ENCODE data around the gene C2CD4B. TPM values are rescaled to one million over a fixed set of nuclear protein-coding genes. Genes with fewer than 3 reads are reported as not detected.

The C2CD4B gene
- total and polyA plus RNA-seq, 2 donors (not counting 1 experiment from before 2014, with no cell fraction given) = not detected

DNA sequence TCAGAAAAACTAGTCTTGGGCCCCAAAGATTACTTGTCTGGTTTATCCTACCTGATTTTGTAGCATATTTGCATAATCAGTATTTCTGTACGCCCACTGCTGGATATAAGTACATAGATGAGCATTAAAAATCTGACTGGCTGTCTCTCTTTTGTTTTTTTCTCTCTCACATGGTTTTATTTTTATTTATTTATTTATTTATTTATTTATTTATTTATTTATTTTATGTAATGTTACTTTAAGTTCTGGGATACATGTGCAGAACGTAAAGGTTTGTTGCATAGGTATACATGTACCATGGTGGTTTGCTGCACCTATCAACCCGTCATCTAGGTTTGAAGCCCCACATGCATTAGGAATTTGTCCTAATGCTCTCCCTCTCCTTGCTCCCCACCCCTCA lies 31.9 kb downstream of the C2CD4B start:
- H3K27ac ChIP-seq (ENCODE audit: low read length in 2 of 2) = no peak overlapping the region
- H3K27me3 ChIP-seq (replicated peaks in 1 of 4; ENCODE audit: control extremely low read depth in 1 of 4, control insufficient read depth in 3 of 4, insufficient read depth in 4 of 4, low read length in 3 of 4) = no peaks in the 10 kb centered on the region
- ATAC-seq (ENCODE audit: low read depth) (no peak), DNase-seq (no peak)
- no peaks in the 10 kb centered on the region for H3K9me3 ChIP-seq (ENCODE audit: control extremely low read depth in 1 of 3, control insufficient read depth in 2 of 3, insufficient read depth in 1 of 3, low read length in 2 of 3)
- no peaks in the 10 kb centered on the region for H3K4me1 ChIP-seq (ENCODE audit: control insufficient read depth in 2 of 2, insufficient read depth in 2 of 2, low read length in 2 of 2)
- H3K79me2 ChIP-seq (ENCODE audit: control insufficient read depth, insufficient read depth, low read length) = no peaks in the 10 kb centered on the region
- ChIA-PET POLR2A (no interaction called here), CTCF (no interaction called here)
- no peak overlapping the region for H3K4me3 ChIP-seq (ENCODE audit: control extremely low read depth in 1 of 5, extremely low read depth in 1 of 5, insufficient read depth in 1 of 5, low read depth in 2 of 5, low read length in 4 of 5)
- H3K4me2 ChIP-seq (replicated peaks; ENCODE audit: low read depth, low read length, poor library complexity, severe bottlenecking) = no peak overlapping the region
- intact Hi-C loops (cut with micrococcal nuclease) = no loop called here
- no peaks in the 10 kb centered on the region for H4K20me1 ChIP-seq (ENCODE audit: control insufficient read depth, insufficient read depth, low read length, poor library complexity, severe bottlenecking)
- no peaks in the 10 kb centered on the region for H3K4me1 Mint-ChIP-seq
- no peaks in the 10 kb centered on the region for H3K9me3 Mint-ChIP-seq (ENCODE audit: insufficient read depth)
- H3K4me3 Mint-ChIP-seq = no peak overlapping the region
- no peak overlapping the region for H3K27ac Mint-ChIP-seq
- no peak overlapping the region for H2AFZ ChIP-seq (ENCODE audit: insufficient read depth, low read depth, low read length, poor library complexity, severe bottlenecking)
- H3K36me3 ChIP-seq (replicated peaks in 1 of 2; ENCODE audit: control extremely low read depth in 1 of 2, control insufficient read depth in 1 of 2, extremely low read depth in 1 of 2, insufficient read depth in 2 of 2, low read length in 1 of 2) = no peaks in the 10 kb centered on the region
- H3K27me3 Mint-ChIP-seq = peaks cover 11% of the 10 kb centered on the region
- TF ChIP-seq EZH2 (IDR thresholded peaks at IDR 0.05; ENCODE audit: borderline replicate concordance, insufficient read depth, low read depth, low read length, poor library complexity, severe bottlenecking) = no peak
- TF ChIP-seq, protein P1, sequence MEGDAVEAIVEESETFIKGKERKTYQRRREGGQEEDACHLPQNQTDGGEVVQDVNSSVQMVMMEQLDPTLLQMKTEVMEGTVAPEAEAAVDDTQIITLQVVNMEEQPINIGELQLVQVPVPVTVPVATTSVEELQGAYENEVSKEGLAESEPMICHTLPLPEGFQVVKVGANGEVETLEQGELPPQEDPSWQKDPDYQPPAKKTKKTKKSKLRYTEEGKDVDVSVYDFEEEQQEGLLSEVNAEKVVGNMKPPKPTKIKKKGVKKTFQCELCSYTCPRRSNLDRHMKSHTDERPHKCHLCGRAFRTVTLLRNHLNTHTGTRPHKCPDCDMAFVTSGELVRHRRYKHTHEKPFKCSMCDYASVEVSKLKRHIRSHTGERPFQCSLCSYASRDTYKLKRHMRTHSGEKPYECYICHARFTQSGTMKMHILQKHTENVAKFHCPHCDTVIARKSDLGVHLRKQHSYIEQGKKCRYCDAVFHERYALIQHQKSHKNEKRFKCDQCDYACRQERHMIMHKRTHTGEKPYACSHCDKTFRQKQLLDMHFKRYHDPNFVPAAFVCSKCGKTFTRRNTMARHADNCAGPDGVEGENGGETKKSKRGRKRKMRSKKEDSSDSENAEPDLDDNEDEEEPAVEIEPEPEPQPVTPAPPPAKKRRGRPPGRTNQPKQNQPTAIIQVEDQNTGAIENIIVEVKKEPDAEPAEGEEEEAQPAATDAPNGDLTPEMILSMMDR (IDR thresholded peaks at IDR 0.05) = no peak
- 80% methylated on average over 1 of the region's 3 CpGs for WGBS (ENCODE audit: insufficient coverage)
- H3K9ac ChIP-seq (ENCODE audit: low read length) = no peak overlapping the region

DNA sequence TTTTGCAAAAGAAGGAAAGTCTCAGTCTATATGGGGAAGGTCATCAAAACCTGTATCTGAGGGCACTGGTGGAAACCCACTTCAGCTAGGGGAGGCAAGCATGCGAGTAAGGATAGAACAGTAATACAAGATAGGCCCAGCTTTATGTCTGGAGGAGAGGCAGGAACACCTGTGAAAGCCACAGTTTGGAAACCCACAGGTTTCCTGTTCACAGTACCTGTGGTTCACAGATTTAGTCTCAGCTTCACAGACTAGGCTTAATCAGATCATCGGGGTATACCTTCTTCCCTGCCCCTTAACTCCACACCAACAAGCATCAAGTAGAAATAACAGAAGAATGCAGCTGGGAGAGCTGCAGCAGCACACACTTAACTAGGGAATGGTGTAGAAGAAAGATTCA lies 36.2 kb downstream of the C2CD4B start:
- POLR2A ChIA-PET = no interaction called here
- Mint-ChIP-seq H3K4me3 (no peak overlapping the region), H3K27ac (no peak overlapping the region)

More for the DNA sequence above, 36.2 kb downstream of the C2CD4B start:
- 50% methylated on average over 1 of the region's 2 CpGs for WGBS (ENCODE audit: insufficient coverage)
- no peaks in the 10 kb centered on the region for H4K20me1 ChIP-seq (ENCODE audit: control insufficient read depth, insufficient read depth, low read length, poor library complexity, severe bottlenecking)
- H2AFZ ChIP-seq (ENCODE audit: insufficient read depth, low read depth, low read length, poor library complexity, severe bottlenecking) = no peak overlapping the region
- no peak for ATAC-seq (ENCODE audit: low read depth)
- H3K4me1 ChIP-seq (ENCODE audit: control insufficient read depth in 2 of 2, insufficient read depth in 2 of 2, low read length in 2 of 2) = no peaks in the 10 kb centered on the region
- no peak overlapping the region for H3K4me3 ChIP-seq (ENCODE audit: control extremely low read depth in 1 of 5, extremely low read depth in 1 of 5, insufficient read depth in 1 of 5, low read depth in 2 of 5, low read length in 4 of 5)
- H3K9me3 ChIP-seq (ENCODE audit: control extremely low read depth in 1 of 3, control insufficient read depth in 2 of 3, insufficient read depth in 1 of 3, low read length in 2 of 3) = no peaks in the 10 kb centered on the region
- Mint-ChIP-seq H3K27me3 (no peaks in the 10 kb centered on the region), H3K4me1 (peaks cover 12% of the 10 kb centered on the region), H3K9me3 (ENCODE audit: insufficient read depth) (no peaks in the 10 kb centered on the region)
- no peak overlapping the region for H3K9ac ChIP-seq (ENCODE audit: low read length)
- intact Hi-C loops (cut with micrococcal nuclease) = no loop called here
- no peak for DNase-seq
- H3K27me3 ChIP-seq (replicated peaks in 1 of 4; ENCODE audit: control extremely low read depth in 1 of 4, control insufficient read depth in 3 of 4, insufficient read depth in 4 of 4, low read length in 3 of 4) = peaks cover 0 to 2% (median 0%) of the 10 kb centered on the region in 4 experiments
- no peaks in the 10 kb centered on the region for H3K79me2 ChIP-seq (ENCODE audit: control insufficient read depth, insufficient read depth, low read length)
- no peak overlapping the region for H3K4me2 ChIP-seq (replicated peaks; ENCODE audit: low read depth, low read length, poor library complexity, severe bottlenecking)
- TF ChIP-seq, protein P1 (IDR thresholded peaks at IDR 0.05) = no peak
- no peak for TF ChIP-seq EZH2 (IDR thresholded peaks at IDR 0.05; ENCODE audit: borderline replicate concordance, insufficient read depth, low read depth, low read length, poor library complexity, severe bottlenecking)
- no peaks in the 10 kb centered on the region for H3K36me3 ChIP-seq (replicated peaks in 1 of 2; ENCODE audit: control extremely low read depth in 1 of 2, control insufficient read depth in 1 of 2, extremely low read depth in 1 of 2, insufficient read depth in 2 of 2, low read length in 1 of 2)
- no peak overlapping the region for H3K27ac ChIP-seq (ENCODE audit: low read length in 2 of 2)
- CTCF ChIA-PET = no interaction called here
